Neural cell (in vitro differentiated cells): ENCODE measurements around the gene ADARB2. TPM values are rescaled to one million over a fixed set of nuclear protein-coding genes. Genes with fewer than 3 reads are reported as not detected.

Experiments used
- H2AFZ ChIP-seq: fragments of 200-600, 300-800 bp; sonication (generic), shearing (Covaris generic); 2 replicates; pipeline ENCODE4 v1.6.0; 2014; ENCODE audit warnings: low read depth, mild to moderate bottlenecking, antibody characterized with exemption, low read length, moderate library complexity
- H3F3A ChIP-seq: fragments of 200-600 bp; shearing (Covaris generic); 2 replicates; pipeline ENCODE4 v1.6.1; 2016; ENCODE audit warnings: mild to moderate bottlenecking, moderate library complexity, mixed read lengths, antibody characterized with exemption, low read length; ENCODE audit not compliant: insufficient read depth, poor library complexity, severe bottlenecking
- H3K27ac ChIP-seq: fragments of 200-600, 300-800 bp; sonication (generic), shearing (Covaris generic); 2 replicates; pipeline ENCODE4 v1.5.1; 2014; ENCODE audit warnings: mild to moderate bottlenecking, low read length, moderate library complexity
- H3K27me3 ChIP-seq: fragments of 300-800, 200-600 bp; sonication (generic), shearing (Covaris generic); 2 replicates; pipeline ENCODE4 v1.6.0; 2014; ENCODE audit warnings: mild to moderate bottlenecking, low read depth, low read length, moderate library complexity; ENCODE audit not compliant: insufficient read depth
- H3K36me3 ChIP-seq: fragments of 300-800, 200-600 bp; sonication (generic), shearing (Covaris generic); 2 replicates; pipeline ENCODE4 v1.5.1; 2014; ENCODE audit warnings: mild to moderate bottlenecking, antibody characterized with exemption, low read length, moderate library complexity; ENCODE audit not compliant: insufficient read depth
- H3K4me2 ChIP-seq: fragments of 300-800, 200-600 bp; sonication (generic), shearing (Covaris generic); 2 replicates; pipeline ENCODE4 v1.6.0; 2014; ENCODE audit warnings: mild to moderate bottlenecking, low read length
- H3K4me3 ChIP-seq: fragments of 300-800, 200-600 bp; sonication (generic), shearing (Covaris generic); 2 replicates; pipeline ENCODE4 v1.5.1; 2014; ENCODE audit warnings: mild to moderate bottlenecking, low read length, moderate library complexity
- H3K79me2 ChIP-seq: fragments of 200-600 bp; shearing (Covaris generic); replicated peaks from 2 replicates; pipeline ENCODE4 v1.6.0; 2014; ENCODE audit warnings: mild to moderate bottlenecking, low read length, moderate library complexity; ENCODE audit not compliant: insufficient read depth
- H3K9ac ChIP-seq: fragments of 300-800, 200-600 bp; sonication (generic), shearing (Covaris generic); 2 replicates; pipeline ENCODE4 v1.6.1; 2016; ENCODE audit warnings: mild to moderate bottlenecking, low read length, mixed read lengths
- H3K9me2 ChIP-seq: fragments of 200-600 bp; shearing (Covaris generic); 2 replicates; pipeline ENCODE4 v1.6.1; 2016; ENCODE audit warnings: mild to moderate bottlenecking, low read length, mixed read lengths; ENCODE audit not compliant: insufficient read depth
- H3K9me3 ChIP-seq: fragments of 200-600, 300-800 bp; sonication (generic), shearing (Covaris generic); 2 replicates; pipeline ENCODE4 v1.6.1; 2016; ENCODE audit warnings: mild to moderate bottlenecking, mixed run types, low read length, moderate library complexity, mixed read lengths
- H4K20me1 ChIP-seq: fragments of 200-600 bp; shearing (Covaris generic); 2 replicates; pipeline ENCODE4 v1.6.1; 2016; ENCODE audit warnings: mild to moderate bottlenecking, mixed run types; ENCODE audit not compliant: insufficient read depth
- CTCF ChIP-seq: fragments of 450-650 bp; IDR thresholded peaks from 2 replicates; pipeline ENCODE4 v1.5.1; 2014; ENCODE audit warnings: antibody characterized with exemption, mild to moderate bottlenecking, moderate library complexity; ENCODE audit not compliant: poor library complexity, severe bottlenecking
- EP300 ChIP-seq: fragments of 450-650 bp; conservative IDR thresholded peaks from 2 replicates; pipeline ENCODE4 v1.6.1; 2014; ENCODE audit warnings: antibody characterized with exemption, mild to moderate bottlenecking, moderate library complexity; ENCODE audit not compliant: poor library complexity, severe bottlenecking
- EZH2 ChIP-seq: fragments of 200-600, 300-800 bp; shearing (Covaris generic), sonication (generic); IDR thresholded peaks from 2 replicates; pipeline ENCODE4 v1.6.1; 2014; ENCODE audit warnings: antibody characterized with exemption, low read length, borderline replicate concordance, mild to moderate bottlenecking; ENCODE audit not compliant: insufficient read depth, poor library complexity, severe bottlenecking
- MXI1 ChIP-seq: fragments of 450-650 bp; conservative IDR thresholded peaks from 2 replicates; pipeline ENCODE4 v1.6.1; 2014; ENCODE audit warnings: antibody characterized with exemption, mild to moderate bottlenecking; ENCODE audit not compliant: poor library complexity, severe bottlenecking
- POLR2AphosphoS5 ChIP-seq: IDR thresholded peaks from 2 replicates; pipeline ENCODE4 v1.6.1; 2012
- RAD21 ChIP-seq: fragments of 450-650 bp; conservative IDR thresholded peaks from 2 replicates; pipeline ENCODE4 v1.6.1; 2014; ENCODE audit warnings: antibody characterized with exemption, mild to moderate bottlenecking, moderate library complexity
- SMC3 ChIP-seq: fragments of 450-650 bp; conservative IDR thresholded peaks from 2 replicates; pipeline ENCODE4 v1.6.1; 2014; ENCODE audit warnings: antibody characterized with exemption, mild to moderate bottlenecking, moderate library complexity; ENCODE audit not compliant: poor library complexity
- TAF1 ChIP-seq: IDR thresholded peaks from 2 replicates; pipeline ENCODE4 v1.6.1; 2012; ENCODE audit warnings: low read depth
- polyA plus RNA-seq: library from polyadenylated mRNA; depleted of rRNA; stranded (reverse); fragments of >200 nt; gene quantifications from 2 replicates; pipeline ENCODE4 v1.2.3, GENCODE V29; 2014
- TF ChIP-seq, protein P1 (sequence below): IDR thresholded peaks from 2 replicates; pipeline ENCODE4 v1.6.1; 2012; ENCODE audit warnings: borderline replicate concordance

The ADARB2 gene
- polyA plus RNA-seq, 1 donor from 2014 or later = 3.6 TPM

GRCh38 chr10:1634239-1634638, 103.1 kb downstream of the ADARB2 start:
- Histone ChIP-seq H3K79me2 (no peaks in the 10 kb centered on the region), H3K9me3 (no peaks in the 10 kb centered on the region), H3K4me2 (no peak overlapping the region), H3K36me3 (no peaks in the 10 kb centered on the region), H3F3A (no peaks in the 10 kb centered on the region), H3K9ac (no peak overlapping the region), H3K9me2 (no peaks in the 10 kb centered on the region), H3K4me3 (no peak overlapping the region), H3K27me3 (no peaks in the 10 kb centered on the region), H4K20me1 (no peaks in the 10 kb centered on the region), H2AFZ (no peak overlapping the region), H3K27ac (no peak overlapping the region)
- TF ChIP-seq MXI1 = no peak
- no peak for TF ChIP-seq POLR2AphosphoS5
- TF ChIP-seq, protein P1, sequence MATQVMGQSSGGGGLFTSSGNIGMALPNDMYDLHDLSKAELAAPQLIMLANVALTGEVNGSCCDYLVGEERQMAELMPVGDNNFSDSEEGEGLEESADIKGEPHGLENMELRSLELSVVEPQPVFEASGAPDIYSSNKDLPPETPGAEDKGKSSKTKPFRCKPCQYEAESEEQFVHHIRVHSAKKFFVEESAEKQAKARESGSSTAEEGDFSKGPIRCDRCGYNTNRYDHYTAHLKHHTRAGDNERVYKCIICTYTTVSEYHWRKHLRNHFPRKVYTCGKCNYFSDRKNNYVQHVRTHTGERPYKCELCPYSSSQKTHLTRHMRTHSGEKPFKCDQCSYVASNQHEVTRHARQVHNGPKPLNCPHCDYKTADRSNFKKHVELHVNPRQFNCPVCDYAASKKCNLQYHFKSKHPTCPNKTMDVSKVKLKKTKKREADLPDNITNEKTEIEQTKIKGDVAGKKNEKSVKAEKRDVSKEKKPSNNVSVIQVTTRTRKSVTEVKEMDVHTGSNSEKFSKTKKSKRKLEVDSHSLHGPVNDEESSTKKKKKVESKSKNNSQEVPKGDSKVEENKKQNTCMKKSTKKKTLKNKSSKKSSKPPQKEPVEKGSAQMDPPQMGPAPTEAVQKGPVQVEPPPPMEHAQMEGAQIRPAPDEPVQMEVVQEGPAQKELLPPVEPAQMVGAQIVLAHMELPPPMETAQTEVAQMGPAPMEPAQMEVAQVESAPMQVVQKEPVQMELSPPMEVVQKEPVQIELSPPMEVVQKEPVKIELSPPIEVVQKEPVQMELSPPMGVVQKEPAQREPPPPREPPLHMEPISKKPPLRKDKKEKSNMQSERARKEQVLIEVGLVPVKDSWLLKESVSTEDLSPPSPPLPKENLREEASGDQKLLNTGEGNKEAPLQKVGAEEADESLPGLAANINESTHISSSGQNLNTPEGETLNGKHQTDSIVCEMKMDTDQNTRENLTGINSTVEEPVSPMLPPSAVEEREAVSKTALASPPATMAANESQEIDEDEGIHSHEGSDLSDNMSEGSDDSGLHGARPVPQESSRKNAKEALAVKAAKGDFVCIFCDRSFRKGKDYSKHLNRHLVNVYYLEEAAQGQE = no peak
- TF ChIP-seq TAF1 = no peak
- TF ChIP-seq SMC3 = no peak
- no peak for TF ChIP-seq EP300
- TF ChIP-seq EZH2 = no peak
- TF ChIP-seq CTCF = no peak

DNA sequence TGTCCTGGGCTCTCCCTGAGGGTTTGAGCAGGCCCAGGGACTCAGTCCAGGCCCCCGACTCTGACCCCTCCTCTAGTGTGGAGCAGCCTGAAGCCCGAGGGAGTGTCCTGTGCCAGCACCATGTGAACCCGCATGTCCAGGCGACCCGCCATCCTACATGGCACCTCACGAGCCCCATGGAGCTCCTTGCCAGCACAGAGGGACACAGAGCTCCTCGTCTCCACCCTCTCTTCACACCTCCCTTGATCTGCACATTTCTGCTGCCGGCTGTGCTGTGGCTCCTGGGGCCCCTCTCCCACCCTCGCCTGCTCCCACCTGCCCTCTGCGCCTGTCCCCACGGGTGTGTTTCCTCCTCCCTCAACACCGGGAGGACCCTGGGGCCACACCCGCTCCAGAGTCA, 103.5 kb downstream of the ADARB2 start:
- no peak for TF ChIP-seq RAD21
- TF ChIP-seq SMC3 = no peak
- TF ChIP-seq CTCF = no peak
- no peak for TF ChIP-seq TAF1
- no peak for TF ChIP-seq EZH2
- no peak for TF ChIP-seq EP300
- no peak for TF ChIP-seq MXI1
- no peak for TF ChIP-seq POLR2AphosphoS5
- TF ChIP-seq, protein P1 = no peak
- no peaks in the 10 kb centered on the region for H4K20me1 ChIP-seq

More for the DNA sequence above, 103.5 kb downstream of the ADARB2 start:
- no peak overlapping the region for H3K4me3 ChIP-seq
- no peaks in the 10 kb centered on the region for H3K36me3 ChIP-seq
- H3K9ac ChIP-seq = no peak overlapping the region
- no peaks in the 10 kb centered on the region for H3K79me2 ChIP-seq
- no peaks in the 10 kb centered on the region for H3K27me3 ChIP-seq
- H3F3A ChIP-seq = no peaks in the 10 kb centered on the region
- no peaks in the 10 kb centered on the region for H3K9me2 ChIP-seq
- no peaks in the 10 kb centered on the region for H3K9me3 ChIP-seq
- H3K4me2 ChIP-seq = no peak overlapping the region
- no peak overlapping the region for H2AFZ ChIP-seq
- H3K27ac ChIP-seq = no peak overlapping the region
